ENCODE measurements around the gene PLEKHM3.

The PLEKHM3 gene

DNA sequence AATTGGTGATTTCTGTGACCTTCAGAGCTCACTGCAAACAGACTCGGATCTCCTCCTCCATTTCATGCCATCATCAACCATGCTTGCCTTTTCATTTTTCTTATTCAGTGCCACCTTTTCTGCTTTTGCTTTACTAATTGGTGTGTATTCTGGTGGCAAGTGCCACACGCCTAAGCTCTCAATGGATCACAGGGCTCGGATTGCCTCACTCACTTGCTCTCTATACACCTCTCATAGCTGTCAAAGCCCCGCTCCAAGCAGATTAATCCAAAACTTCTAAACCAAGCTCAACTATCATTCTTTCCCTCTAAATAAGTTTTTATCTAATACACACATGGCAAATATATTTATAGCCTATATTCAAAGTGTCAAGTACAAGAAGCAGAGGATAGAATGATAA lies 86.4 kb downstream of the PLEKHM3 start:
- TF ChIP-seq FOXA1 (IDR thresholded peaks at IDR 0.05) (no peak), FOXK2 (IDR thresholded peaks at IDR 0.05) (no peak), ZNF384 (IDR thresholded peaks at IDR 0.05) (no peak), NFRKB (IDR thresholded peaks at IDR 0.05) (no peak), ELF4 (IDR thresholded peaks at IDR 0.05) (no peak), SP1 (IDR thresholded peaks at IDR 0.05) (no peak)
- TF ChIP-seq, protein P1, sequence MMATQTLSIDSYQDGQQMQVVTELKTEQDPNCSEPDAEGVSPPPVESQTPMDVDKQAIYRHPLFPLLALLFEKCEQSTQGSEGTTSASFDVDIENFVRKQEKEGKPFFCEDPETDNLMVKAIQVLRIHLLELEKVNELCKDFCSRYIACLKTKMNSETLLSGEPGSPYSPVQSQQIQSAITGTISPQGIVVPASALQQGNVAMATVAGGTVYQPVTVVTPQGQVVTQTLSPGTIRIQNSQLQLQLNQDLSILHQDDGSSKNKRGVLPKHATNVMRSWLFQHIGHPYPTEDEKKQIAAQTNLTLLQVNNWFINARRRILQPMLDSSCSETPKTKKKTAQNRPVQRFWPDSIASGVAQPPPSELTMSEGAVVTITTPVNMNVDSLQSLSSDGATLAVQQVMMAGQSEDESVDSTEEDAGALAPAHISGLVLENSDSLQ (IDR thresholded peaks at IDR 0.05) = no peak
- ChIA-PET POLR2A (no interaction called here), CTCF (interaction anchor here (0.8 kb wide), 1 partner anchor 193 kb away, joined by 3 read pairs; no protein-coding TSS in a partner anchor)
- DNase-seq (ENCODE audit: extremely low spot score) = no peak

DNA sequence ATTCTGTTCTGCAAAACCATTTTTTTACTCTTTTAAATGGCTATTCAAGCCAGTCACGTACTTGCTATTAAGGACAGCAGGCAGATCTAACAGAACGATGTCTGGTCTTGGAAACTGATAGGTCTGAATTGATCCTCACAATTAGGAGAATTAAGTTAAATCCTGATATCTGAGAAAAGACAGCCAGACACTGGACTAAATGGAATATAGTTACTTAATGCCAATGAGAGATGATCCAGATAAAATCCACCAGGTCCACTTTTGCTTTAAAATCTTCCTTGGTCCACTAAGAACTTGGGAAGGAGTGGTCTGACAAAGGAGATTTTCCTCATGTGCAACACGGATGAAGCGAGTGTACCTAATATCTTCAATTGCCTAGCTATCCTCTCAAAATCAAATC lies 86.9 kb downstream of the PLEKHM3 start:
- no peak for DNase-seq (ENCODE audit: extremely low spot score)
- ChIA-PET POLR2A (no interaction called here), CTCF (interaction anchor here (0.8 kb wide), 1 partner anchor 192 kb away, joined by 3 read pairs; no protein-coding TSS in a partner anchor)
- TF ChIP-seq SUZ12 (IDR thresholded peaks at IDR 0.05) (no peak), ARNT (IDR thresholded peaks at IDR 0.05) (no peak), HDGF (IDR thresholded peaks at IDR 0.05; ENCODE audit: borderline replicate concordance) (no peak), ELF4 (IDR thresholded peaks at IDR 0.05) (no peak), ZNF384 (IDR thresholded peaks at IDR 0.05) (no peak), NFRKB (IDR thresholded peaks at IDR 0.05) (no peak), LEF1 (IDR thresholded peaks at IDR 0.05; ENCODE audit: borderline replicate concordance) (no peak), CTBP1 (IDR thresholded peaks at IDR 0.05; ENCODE audit: borderline replicate concordance) (no peak), SP1 (IDR thresholded peaks at IDR 0.05) (no peak), FOXK2 (IDR thresholded peaks at IDR 0.05) (no peak), FOXA1 (IDR thresholded peaks at IDR 0.05) (no peak), FOXM1 (IDR thresholded peaks at IDR 0.05; ENCODE audit: borderline replicate concordance) (no peak), BHLHE40 (IDR thresholded peaks at IDR 0.05; ENCODE audit: borderline replicate concordance) (no peak), TARDBP (IDR thresholded peaks at IDR 0.05) (no peak), L3MBTL2 (conservative IDR thresholded peaks at IDR 0.05) (no peak)
- TF ChIP-seq, protein P1 (IDR thresholded peaks at IDR 0.05) = no peak

DNA sequence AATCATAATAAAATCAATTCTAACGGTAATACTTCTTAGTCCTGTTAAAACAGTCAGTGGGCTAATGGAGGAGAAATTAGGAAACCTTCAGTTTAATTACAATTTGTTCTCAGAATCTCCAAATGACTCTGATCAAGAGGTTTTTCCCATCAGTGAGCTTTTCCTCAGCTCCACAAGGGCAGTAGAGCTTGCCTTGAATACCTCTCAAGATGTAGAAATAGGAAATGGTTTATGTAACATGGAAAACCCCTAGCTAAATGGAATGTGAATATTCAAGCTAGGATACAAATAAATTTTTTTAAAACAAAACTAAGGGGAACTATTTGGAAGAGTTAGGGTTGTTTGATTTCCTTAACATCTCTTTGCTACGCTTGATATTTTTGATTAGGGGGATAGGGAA lies 87.5 kb downstream of the PLEKHM3 start:
- ChIA-PET CTCF (no interaction called here), POLR2A (no interaction called here)
- TF ChIP-seq CTBP1 (IDR thresholded peaks at IDR 0.05; ENCODE audit: borderline replicate concordance) (no peak), HDGF (IDR thresholded peaks at IDR 0.05; ENCODE audit: borderline replicate concordance) (no peak)
- DNase-seq (ENCODE audit: extremely low spot score) = no peak

DNA sequence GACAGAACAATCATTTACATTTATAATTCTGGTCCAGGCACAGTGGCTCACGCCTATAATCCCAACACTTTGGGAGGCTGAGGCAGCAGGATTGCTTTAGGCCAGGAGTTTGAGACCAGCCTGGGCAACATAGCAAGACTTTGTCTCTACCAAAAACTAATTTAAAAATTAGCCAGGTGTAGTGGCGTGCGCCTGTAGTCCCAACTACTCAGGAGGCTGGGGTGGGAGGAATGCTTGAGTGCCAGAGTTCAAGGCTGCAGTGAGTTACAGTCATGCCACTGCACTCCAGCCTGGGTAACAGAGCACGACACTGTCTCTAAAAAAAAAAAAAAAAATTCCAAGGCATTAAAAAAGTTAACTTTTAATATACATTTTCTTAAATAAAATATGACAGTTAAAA lies 88.1 kb downstream of the PLEKHM3 start:
- ChIA-PET POLR2A (no interaction called here), CTCF (no interaction called here)
- no peak for DNase-seq (ENCODE audit: extremely low spot score)
- TF ChIP-seq FOXK2 (IDR thresholded peaks at IDR 0.05) = no peak
- no peak for TF ChIP-seq LEF1 (IDR thresholded peaks at IDR 0.05; ENCODE audit: borderline replicate concordance)
- TF ChIP-seq FOXM1 (IDR thresholded peaks at IDR 0.05; ENCODE audit: borderline replicate concordance) = no peak
- TF ChIP-seq ZNF384 (IDR thresholded peaks at IDR 0.05) = no peak
- TF ChIP-seq ELF4 (IDR thresholded peaks at IDR 0.05) = no peak
- no peak for TF ChIP-seq NFRKB (IDR thresholded peaks at IDR 0.05)
- TF ChIP-seq SUZ12 (IDR thresholded peaks at IDR 0.05) = no peak

DNA sequence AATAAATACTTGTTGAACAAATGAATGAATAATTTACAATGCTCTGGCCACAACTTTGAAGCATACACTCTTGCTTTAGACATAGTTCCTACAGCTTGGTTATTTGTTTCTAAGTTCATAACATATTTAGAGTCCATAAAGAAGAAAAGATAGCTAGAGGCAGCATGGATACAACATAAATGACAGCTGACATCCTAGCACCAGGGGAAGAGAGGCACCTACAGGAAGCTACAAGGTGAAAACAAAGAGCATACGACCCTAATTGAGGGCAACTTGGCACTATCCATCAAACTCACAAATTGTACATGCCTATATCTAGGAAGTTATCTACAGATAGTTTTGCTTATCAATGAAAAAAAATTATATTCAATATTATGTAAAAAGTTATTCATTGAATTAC lies 88.9 kb downstream of the PLEKHM3 start:
- POLR2A ChIA-PET = no interaction called here
- CTCF ChIA-PET = no interaction called here

DNA sequence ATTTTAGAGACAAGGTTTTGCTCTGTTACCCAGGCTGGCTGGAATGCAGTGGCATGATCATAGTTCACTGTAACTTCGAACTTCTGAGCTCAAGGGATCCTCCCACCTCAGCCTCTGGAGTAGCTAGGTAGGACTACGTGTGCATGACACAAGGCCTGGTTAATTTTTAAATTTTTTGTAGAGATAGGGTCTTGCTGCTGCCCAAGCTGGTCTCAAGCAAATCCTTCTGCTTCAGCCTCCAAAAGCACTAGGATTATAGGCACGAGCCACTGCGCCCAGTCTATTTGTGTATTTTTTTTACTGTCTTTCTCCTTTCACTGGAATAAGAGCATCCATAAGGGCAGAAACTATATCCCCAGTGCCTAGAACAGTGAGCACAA lies 89.3 kb downstream of the PLEKHM3 start:
- TF ChIP-seq SP1 (IDR thresholded peaks at IDR 0.05) = no peak
- no peak for TF ChIP-seq FOXM1 (IDR thresholded peaks at IDR 0.05; ENCODE audit: borderline replicate concordance)
- no peak for TF ChIP-seq CTBP1 (IDR thresholded peaks at IDR 0.05; ENCODE audit: borderline replicate concordance)
- no peak for TF ChIP-seq NFRKB (IDR thresholded peaks at IDR 0.05)
- no peak for TF ChIP-seq FOXA1 (IDR thresholded peaks at IDR 0.05)
- no peak for TF ChIP-seq ZNF384 (IDR thresholded peaks at IDR 0.05)
- TF ChIP-seq ELF4 (IDR thresholded peaks at IDR 0.05) = no peak
- no peak for TF ChIP-seq LEF1 (IDR thresholded peaks at IDR 0.05; ENCODE audit: borderline replicate concordance)
- TF ChIP-seq L3MBTL2 (conservative IDR thresholded peaks at IDR 0.05) = no peak
- no peak for TF ChIP-seq FOXK2 (IDR thresholded peaks at IDR 0.05)
- TF ChIP-seq, protein P1 (IDR thresholded peaks at IDR 0.05) = no peak
- no peak for TF ChIP-seq ARNT (IDR thresholded peaks at IDR 0.05)
- no peak for TF ChIP-seq BHLHE40 (IDR thresholded peaks at IDR 0.05; ENCODE audit: borderline replicate concordance)
- no peak for TF ChIP-seq HDGF (IDR thresholded peaks at IDR 0.05; ENCODE audit: borderline replicate concordance)
- DNase-seq (ENCODE audit: extremely low spot score) = no peak
- ChIA-PET POLR2A (no interaction called here), CTCF (no interaction called here)

More for the DNA sequence above, 88.9 kb downstream of the PLEKHM3 start:
- no peak for DNase-seq (ENCODE audit: extremely low spot score)
- TF ChIP-seq, protein P1 (IDR thresholded peaks at IDR 0.05) = no peak
- TF ChIP-seq SUZ12 (IDR thresholded peaks at IDR 0.05) = no peak

Data from HEK293T (cell line).